Neural progenitor cell (in vitro differentiated cells): ENCODE results near the gene CACNB1.
A peak's percentile ranks its signal among the peaks of the same experiment; 100 is the strongest.

Experiments
- EZH2 ChIP-seq: fragments of 200-600 bp; sonication (generic); IDR thresholded peaks from 2 replicates; pipeline ENCODE4 v1.6.1; 2017; ENCODE audit warnings: antibody characterized with exemption, mild to moderate bottlenecking, moderate library complexity
- EZH2phosphoT487 ChIP-seq: fragments of 200-600 bp; sonication (generic); IDR thresholded peaks from 2 replicates; pipeline ENCODE4 v1.6.1; 2017; ENCODE audit warnings: antibody characterized with exemption
- TF ChIP-seq, protein P1 (sequence below): fragments of 200-600 bp; sonication (generic); IDR thresholded peaks from 2 replicates; pipeline ENCODE4 v1.5.1; 2017; ENCODE audit warnings: antibody characterized with exemption, mild to moderate bottlenecking

DNA sequence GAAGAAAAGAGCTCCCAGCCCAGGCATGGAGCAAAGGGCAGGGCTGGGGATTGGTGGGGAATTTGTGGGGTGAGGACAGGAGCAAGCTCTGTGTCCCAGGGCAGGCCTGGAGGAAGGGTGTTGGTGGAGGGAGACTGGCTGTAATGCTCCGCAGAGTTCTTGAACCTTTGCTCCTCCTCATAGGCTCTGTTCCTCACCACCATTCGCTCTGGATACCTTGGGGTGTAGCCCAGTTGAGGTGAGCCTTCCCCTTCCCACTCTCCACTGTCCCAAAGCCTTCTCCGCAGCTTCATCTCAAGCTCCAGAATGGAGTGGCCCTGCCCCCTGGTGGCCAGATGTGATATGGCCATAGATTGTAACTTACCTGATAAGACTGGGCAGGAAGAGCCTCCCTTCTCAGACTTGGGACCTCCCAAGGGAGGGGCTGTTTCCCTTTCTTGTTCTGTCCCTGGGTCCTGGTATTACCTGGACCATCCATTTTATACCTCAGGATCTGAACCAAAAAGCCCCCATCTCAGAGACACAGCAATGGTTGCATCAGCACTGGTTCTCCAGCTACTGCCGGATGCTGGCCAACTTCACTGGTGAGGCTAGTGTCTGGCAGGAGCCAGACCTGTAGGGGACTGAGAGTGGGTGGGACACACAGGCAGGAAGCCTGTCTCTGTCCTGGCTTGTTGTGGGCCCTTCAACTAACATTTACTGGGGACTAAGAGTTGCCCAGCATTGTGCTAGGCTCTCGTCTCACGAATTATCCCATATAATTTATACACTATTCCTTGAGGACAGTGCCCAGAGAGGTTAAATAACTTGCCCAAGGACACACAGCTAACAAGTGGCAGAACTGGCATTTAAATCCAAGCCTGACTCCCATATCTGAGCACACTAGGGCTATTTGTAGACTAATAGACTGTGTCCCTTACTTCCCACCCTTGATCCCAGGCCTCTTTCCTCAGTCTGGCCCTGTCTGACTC lies 47.4 kb upstream of the CACNB1 start:
- TF ChIP-seq, protein P1, sequence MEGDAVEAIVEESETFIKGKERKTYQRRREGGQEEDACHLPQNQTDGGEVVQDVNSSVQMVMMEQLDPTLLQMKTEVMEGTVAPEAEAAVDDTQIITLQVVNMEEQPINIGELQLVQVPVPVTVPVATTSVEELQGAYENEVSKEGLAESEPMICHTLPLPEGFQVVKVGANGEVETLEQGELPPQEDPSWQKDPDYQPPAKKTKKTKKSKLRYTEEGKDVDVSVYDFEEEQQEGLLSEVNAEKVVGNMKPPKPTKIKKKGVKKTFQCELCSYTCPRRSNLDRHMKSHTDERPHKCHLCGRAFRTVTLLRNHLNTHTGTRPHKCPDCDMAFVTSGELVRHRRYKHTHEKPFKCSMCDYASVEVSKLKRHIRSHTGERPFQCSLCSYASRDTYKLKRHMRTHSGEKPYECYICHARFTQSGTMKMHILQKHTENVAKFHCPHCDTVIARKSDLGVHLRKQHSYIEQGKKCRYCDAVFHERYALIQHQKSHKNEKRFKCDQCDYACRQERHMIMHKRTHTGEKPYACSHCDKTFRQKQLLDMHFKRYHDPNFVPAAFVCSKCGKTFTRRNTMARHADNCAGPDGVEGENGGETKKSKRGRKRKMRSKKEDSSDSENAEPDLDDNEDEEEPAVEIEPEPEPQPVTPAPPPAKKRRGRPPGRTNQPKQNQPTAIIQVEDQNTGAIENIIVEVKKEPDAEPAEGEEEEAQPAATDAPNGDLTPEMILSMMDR, result peak; percentile 97
- TF ChIP-seq EZH2, result no peak
- no peak for TF ChIP-seq EZH2phosphoT487
